Cortex of kidney (tissue), 1 donor: ENCODE measurements around the gene TTC29.
"Not testable (repeated sequence)": the region's sequence is repeated elsewhere in the genome, so short reads cannot be mapped to it uniquely, and the experiment has no call there.

ENCODE experiments used
- DNase-seq: peaks from one replicate; lab custom pipeline; 2025; lab: John Stamatoyannopoulos, UW

TTC29 gene

DNA sequence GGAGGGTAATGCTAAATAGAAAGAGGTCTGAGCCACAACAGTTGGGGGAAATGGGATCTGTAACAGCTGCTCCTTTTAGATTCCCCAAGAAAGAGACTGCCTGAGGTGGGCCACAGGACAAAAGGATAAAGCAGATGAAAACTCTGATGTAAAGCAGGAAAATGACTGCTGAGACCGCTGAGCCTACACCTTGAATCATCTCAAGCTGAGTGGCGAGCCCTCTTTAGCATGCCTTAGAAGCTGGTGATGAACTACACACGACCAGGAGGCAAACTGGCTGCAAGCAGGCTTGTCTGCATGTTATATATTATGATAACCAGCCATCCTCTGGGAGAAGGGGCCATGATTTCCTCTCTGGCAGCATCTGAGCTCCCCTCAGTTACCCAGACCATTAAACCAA lies 88.4 kb downstream of the TTC29 start:
- no peak for DNase-seq

DNA sequence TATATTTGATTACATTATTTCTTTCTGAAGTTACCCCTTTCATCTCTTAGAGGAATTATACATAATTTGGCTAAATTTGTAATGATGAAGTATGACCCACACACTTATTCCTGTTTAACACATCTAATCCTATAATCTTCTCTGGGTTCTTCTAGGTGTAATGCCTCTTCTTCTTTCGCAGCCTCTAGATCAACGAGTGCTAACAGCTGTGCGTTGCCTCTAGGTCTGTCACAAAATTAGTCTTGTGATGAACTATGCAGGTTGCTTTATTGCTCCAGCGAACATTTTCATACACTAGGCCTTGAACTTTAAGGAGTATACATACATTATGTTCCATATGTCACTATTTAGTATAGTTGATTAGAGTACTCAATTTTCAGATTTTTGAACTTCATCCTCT lies 89.9 kb downstream of the TTC29 start:
- no peak for DNase-seq

DNA sequence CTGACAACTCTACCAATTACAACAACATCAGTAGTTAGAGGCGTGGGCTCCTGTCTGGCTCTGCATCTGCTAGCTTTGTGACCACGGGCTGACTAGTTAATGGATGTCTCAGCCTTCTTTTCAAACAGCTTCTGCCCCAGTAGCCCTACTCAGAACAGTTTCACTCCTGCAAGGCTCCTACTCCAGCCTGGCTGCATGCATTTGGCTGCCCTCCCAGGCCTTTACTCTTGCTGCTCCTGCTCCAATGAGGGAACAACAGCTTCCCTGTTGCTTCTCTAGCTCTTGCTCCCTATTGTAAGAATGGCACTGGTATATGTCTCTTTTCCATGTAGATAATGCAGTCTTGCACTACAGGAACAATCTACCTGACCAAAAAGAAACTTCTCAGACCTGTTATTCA lies 93.3 kb downstream of the TTC29 start:
- DNase-seq, result no peak

DNA sequence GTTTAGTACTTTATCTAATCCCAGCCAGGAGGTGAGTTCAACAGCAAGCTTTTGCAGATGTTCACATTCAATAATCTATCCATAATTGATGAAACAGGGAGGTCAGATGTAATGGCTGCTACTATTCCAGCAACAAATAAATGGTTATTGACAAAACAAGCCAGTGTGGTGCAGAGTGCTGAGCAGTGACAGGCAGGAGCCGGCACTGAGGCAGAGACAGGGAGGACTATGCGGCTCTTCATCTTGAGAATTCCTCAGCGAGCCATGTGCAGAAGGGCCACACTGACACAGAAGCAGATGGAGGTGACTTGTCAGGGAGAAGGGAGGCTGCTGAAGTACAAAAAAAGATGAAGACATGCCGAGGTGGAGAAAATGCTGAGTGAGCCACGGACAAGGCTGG lies 98.3 kb downstream of the TTC29 start:
- no peak for DNase-seq

DNA sequence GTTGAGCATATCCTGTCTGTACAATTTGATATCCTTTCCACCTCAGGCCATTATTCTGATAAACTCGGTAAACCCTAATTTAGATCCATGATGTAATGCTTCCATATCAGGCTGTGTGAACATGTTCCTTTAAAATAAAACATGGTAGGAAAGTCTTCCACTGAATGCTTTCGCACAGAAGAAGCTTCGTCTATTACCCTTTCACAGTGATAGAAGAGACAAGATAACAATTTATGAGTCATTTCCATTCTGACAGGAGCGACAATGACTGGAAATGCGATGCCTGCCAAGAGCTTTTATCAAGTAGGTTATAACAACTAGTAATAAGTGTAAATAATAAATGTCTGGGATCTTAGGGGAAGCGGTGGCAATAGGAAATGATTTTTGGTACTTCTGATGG lies 98.8 kb downstream of the TTC29 start:
- no peak for DNase-seq

DNA sequence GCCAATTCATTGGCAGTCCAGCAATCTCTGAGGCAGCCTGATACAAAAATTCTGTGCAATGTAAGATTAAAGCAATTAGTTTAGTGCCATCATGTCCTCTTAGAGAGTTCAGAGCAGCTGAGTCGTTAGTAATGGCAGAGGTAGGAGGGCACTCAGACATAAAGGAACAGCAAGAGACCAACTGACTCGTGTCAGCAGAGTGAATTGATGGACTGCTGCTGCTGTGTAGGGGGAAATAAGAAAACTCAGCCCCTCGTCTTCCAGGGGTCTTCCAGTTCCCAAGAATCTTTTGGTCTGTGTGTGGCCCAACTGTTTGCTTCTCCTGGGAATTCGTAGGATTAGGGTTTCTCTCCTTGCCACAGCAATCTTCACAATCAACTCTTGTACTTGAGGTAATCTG lies 100.9 kb downstream of the TTC29 start:
- no peak for DNase-seq

DNA sequence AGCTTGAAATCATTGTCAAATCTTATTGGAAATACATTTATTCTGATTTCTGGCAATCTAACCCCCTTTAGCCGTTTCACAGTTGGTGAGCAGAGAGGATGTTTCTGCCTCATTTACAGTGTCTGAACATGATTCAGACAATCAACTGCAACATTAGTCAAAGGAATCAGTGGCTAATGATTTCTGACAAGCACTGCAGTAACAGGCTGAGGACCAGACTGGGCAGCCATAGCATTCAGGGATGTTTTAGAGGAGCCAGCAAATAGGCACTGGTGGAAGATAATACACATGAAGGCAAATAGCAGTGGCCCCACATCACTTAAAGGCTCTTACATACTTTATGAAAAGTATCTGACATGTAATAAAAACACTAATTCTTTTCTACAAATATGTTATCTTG lies 102.8 kb downstream of the TTC29 start:
- DNase-seq, result no peak

DNA sequence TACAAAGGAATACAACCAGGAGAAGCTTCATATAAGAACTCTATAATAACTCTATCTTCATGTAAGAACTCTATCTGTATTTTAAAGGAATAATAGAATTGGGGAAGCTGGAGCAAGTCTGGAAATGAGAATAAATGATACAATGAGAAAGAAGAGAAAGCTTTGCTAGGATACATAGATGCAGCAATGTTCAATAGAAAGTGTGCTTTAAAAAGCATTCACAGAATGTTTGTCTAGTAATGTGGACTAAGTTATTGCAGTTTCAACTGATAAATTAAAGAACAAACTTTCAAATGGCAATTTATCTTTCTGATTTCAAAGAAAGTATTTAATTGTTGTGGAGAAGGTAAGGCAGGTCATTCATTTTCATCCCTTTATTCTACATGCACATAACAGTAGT lies 104.9 kb downstream of the TTC29 start:
- no peak for DNase-seq

DNA sequence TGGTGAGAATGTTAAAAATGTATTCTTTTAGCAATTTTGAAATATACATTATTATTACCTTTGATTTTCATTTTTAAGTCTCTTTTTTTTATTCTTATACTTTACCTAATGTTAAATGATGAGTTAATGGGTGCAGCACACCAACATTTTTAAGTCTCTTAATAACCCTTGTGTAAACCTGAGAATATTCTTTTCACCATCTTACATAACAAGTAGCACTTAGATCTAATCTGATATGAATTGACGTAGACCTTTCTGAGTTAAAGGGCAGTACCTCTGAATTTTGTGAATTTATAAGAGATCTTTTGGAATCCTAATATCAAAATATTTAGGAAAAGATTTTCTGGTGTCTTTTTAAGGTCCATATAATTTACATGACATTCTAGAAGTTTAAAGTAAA lies 110.6 kb downstream of the TTC29 start:
- DNase-seq, result no peak

DNA sequence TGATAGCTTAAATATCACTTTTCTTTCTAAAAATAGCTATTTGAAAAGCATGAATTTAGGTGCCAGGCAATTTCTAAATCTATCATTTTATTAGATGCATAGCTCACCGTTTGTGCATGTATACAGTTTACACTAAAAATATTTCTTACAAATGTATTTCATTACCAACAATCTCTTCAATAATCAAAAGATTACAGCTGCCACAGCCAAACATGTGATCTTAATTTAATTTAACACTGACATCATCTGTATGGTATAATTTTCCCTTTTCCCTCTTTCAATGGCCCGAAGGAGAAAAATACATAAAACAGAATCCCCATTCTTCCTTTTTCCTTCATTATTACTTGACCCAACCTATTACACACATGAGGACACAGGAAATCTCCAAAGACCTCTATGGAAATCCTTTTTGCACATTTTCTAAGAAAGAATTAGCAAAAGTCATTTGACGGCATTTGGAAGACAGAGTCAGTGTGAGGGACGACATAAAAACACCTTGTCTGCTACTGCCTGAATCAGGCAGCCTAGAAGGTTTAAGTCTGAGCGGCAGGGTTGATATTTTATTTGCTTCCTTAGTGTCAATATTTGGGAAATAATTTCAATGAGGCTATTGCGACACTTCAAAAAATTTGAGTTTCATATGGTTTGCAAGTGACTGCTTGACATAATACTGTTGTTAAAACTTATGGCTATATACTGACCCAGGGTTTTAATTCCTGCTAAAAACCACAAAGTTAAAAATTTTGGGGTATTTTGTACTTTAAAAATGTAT lies 111.2 kb downstream of the TTC29 start:
- DNase-seq, result no peak

DNA sequence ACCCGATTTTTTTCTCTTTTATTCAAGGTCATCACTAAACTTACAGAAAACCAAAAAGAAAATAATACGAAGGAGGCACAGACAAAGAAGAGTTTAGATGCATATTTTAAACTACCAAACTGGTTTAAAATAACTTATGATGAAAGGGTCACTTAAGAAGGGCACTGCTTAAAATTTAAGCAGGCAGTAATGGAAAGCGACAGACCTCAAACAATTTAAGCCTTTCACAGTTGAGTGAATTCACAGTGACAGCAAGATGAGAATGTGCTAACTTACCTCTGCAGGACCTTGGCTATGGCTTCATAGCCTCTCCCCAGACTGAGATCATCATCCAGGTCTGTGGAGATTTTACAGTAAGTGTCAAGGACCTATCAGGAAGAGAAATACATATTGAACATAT lies 112.1 kb downstream of the TTC29 start:
- DNase-seq, result no peak

DNA sequence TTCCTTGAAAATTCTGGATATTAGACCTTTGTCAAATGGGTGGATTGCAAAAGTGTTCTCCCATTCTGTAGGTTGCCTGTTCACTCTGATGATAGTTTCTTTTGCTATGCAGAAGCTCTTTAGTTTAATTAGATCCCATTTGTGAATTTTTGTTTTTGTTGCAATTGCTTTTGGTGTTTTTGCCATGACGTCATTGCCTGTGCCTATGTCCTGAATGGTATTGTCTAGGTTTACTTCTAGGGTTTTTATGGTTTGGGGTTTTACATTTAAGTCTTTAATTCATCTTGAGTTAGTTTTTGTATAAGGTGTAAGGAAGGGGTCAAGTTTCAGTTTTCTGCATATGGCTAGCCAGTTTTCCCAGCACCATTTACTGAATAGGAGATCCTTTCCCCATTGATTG lies 122.7 kb downstream of the TTC29 start:
- DNase-seq, result not testable (repeated sequence)

DNA sequence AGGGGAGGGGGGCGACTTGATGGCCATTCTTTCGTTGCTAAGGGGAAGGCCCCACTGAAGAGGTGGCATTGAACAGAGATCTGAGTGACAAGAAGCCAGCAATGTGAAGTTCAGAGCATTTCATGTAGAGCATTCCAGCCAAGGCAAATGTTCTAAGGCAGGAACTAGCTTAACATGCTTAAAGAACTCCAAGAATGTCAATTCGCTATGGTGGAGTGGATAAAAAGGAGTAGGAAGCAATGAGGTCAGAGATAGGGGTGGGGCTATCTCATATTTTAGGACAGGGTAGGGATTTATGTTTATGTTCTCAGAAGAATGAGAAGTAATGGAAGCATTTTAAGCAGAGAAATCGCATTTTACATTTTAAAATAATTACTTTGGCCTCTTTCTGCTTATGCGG lies 130.9 kb downstream of the TTC29 start:
- no peak for DNase-seq

DNA sequence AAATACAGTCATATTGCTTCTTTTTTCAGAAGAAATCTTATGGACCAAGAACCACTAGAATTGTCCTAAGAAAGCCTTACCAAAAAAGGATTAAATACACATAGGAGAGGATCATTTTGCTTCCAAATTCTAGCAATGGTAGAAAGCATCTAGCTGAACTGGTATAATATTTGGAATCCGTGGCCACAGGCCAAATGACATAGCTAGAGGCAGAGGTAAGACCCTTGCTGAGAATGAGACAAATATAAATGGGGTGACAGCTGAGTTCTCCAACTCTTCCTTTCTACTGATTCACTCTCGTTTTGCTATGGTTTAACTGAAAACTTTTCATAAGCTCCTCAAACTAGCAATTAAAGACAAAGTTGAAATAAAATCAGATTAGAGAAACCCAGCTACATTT lies 150.0 kb downstream of the TTC29 start:
- DNase-seq, result no peak

DNA sequence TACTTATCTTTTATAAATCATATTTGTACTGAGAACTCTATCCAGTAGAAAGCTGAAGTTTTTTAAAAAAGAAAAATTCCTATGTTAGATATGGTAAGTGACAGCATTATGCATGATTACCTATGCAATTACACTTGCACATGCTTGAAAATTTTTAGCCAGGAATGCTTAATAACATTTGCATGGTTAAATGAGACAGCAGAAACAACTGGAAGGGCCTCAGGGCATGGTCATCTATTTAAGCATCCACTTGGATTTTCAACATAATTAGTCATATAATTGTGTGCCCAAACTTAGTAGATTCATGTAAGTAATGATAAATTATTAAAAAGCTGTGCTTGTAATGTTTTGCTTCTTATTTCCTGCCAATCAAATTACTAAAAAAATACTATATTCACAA lies 151.9 kb downstream of the TTC29 start:
- DNase-seq, result no peak

DNA sequence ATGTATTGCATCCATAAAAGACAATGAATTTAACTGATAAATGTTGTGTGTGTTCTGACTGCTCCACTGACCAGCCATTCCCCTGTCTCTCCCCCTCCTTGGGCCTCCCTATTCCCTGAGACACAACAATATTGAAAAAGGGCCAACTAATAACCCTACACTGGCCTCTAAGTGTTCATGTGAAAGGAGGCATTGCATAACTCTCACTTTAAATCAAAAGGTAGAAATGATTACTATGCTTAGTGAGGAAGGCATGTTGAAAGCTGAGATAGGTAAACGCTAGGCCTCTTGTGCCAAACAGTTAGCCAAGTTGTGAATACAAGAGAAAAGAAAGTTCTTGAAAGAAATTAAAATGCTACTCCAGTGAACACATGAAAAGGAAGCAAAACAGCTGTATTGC lies 154.2 kb downstream of the TTC29 start:
- DNase-seq, result no peak

DNA sequence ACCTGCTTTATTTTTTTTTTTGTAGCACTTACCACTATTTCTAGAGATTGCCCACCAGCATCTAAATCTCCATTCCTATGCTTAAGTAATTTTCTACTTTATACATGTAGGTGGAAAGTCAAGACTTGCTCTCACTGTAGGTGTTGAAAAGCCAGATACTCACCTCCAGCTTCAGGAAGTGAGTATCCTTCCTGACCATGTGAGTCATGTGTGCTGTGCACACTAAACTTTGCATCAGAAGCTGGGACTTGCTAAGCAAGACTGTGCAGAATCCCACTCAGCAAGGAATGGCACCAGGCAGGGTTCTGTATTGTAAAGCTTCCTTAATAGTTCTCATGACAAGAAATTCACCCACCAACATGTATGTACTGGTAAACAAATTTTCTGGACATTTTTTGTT lies 155.1 kb downstream of the TTC29 start:
- no peak for DNase-seq

DNA sequence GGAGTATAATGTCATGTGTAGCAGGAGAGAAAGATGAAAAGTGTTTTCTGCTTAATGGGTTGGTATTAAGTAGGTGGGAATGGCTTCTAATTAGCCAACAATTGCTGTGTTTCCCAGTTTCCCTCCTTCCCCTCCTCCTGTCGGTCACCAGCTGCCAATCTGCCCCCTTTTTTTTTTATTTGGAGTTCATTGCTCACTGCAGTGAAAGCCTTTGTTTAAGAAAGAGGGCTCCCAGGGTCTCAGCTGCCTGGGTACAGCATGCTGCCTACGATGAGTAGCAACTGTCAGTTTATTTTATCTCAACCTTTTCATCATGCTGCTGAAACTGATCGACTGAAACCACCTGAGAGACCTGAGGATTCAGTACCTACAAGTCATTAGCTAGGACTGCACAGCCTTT lies 157.9 kb downstream of the TTC29 start:
- DNase-seq, result no peak

DNA sequence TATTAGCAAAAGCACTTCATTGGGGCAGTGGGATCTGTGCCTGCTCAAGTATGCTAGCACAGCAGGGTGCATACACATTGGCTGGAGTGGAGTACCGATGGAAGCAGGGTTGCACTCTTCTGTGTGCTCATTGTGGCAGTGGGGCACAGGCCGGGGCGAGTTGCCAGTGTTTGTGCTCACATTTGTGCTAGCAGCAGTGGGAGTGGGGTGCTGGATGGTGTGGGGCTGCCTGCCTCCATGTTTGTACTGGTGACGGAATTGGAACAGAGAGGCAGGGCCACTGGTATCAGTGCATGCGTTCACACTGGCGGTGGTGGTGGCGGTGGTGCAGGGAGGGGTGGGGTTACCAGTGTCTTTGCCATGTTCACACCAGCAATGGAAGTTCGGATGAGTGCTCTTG lies 169.0 kb downstream of the TTC29 start:
- DNase-seq, result no peak

DNA sequence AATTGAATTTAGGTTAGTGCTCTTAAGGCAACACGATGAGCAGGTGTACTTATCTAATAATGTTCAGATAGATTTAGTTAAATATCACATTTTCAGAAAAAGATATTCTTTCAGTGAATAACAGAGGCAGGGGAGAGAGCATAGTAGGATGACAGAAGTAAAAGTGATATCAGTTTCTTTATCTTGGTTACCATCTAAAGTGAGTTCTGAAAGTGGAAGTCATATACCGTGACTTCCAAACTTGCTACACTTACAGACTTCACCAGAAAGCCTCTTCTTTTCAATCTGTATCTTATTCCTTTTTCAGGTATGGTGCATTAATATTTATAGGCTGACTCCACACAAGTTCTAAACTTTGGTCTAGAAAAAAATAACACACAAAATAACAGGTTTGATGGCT lies 182.1 kb downstream of the TTC29 start:
- DNase-seq, result no peak

DNA sequence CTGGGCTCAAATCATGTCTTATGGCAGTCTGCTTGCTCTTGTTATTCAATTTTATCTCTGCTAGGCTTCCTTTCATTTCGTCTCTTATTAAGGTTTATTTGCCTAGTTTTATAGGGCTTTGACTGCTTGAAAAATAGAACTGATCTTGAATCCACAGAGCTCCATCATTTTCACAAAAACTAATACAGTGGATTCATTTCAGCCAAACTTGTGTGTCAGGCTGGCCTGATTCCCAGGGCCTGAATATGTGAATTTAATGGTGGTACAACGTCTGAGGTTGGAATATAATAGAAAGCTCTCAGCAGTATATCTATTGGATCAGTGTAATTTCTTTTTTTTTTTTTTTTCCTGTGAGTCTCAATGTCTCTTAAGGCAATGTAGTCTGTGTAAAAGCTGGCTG lies 183.6 kb downstream of the TTC29 start:
- no peak for DNase-seq

DNA sequence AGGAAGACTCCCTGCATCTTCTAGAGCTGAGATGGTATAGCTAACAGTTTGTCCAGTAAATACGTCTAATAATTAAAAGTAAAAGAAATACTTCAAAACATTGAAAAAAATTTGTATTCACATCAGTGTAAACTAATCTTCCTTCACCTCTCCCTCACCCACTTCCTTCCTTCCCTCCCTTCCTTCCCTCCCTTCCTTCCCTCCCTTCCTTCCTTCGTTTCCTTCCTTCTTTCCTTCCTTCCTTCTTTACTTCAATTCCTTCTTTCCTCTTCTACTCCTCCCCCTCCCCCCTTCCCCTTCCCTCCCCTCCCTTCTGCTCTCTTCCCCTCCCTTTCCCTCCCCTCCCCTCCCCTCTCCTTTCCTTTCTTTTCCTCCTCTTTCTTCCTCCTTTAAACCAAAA lies 203.2 kb downstream of the TTC29 start:
- no peak for DNase-seq

DNA sequence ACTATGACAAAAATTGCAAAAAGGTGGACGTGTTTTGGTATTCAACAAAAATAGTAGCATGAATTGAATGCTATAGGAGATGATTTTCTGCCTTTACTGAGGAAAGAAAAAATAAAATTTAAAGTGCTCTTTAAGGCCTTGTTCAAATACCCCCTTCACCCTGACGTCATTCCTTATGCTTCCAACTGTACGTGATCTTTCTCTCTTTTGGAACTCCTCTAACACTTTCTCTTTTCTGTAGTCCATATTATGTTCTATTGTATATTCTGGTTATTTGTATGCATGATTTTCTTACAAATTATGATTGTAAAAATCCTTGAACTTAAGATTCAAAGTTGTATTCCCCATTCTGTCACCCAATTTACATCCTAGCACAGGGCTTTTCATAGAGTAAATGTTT lies 206.5 kb downstream of the TTC29 start:
- no peak for DNase-seq

DNA sequence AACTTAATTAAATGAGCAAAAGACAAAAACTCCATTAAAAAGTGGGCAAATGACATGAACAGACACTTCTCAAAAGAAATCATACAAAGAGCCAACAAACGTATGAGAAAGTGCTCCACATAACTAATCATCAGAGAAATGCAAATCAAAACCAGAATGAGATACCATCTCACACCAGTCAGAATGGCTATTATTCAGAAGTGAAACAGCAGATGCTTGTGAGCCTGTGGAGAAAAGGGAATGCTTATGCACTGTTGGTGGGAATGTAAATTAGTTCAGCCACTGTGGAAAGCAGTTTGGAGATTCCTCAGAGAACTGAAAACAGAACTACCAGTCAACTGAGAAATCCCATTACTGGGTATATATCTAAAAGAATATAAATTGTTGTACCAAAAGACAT lies 222.1 kb downstream of the TTC29 start:
- DNase-seq, result not testable (repeated sequence)

DNA sequence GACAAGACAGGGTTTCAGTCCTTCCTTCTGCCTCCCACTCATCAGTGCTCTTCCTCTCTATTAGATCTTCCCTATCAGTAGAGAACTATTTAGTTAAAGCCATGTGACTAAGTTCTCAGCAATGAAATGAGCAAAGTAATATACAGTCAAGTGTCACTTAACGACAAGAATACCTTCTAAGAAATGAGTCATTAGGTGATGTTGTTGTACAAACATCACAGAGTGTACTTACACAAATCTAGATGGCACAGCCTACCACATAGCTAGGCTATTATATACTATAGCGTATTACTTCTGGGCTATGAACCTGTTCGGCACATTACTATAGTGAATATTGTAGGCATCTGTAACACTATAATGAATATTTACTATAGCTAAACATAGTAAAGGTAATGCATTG lies 235.7 kb downstream of the TTC29 start:
- DNase-seq, result no peak
